Osteoblast (primary cell): ENCODE measurements around the gene EPGN. TPM values are rescaled to one million over a fixed set of nuclear protein-coding genes. Genes with fewer than 3 reads are reported as not detected.

Source experiments
- DNase-seq: peaks from one replicate; pipeline ENCODE4 v3.0.0; 2011; ENCODE audit warnings: low spot score, mixed read lengths; ENCODE audit not compliant: insufficient read length; ENCODE audit errors: missing footprints
- H2AFZ ChIP-seq: 2 replicates; pipeline ENCODE4 v1.6.0; 2011; ENCODE audit warnings: mild to moderate bottlenecking, low read length
- H3K27ac ChIP-seq: 2 replicates; pipeline ENCODE4 v1.5.1; 2011; ENCODE audit warnings: mild to moderate bottlenecking, low read depth, low read length, moderate library complexity
- H3K27me3 ChIP-seq: 2 replicates; pipeline ENCODE4 v1.6.0; 2012; ENCODE audit warnings: mild to moderate bottlenecking, control low read depth, inconsistent platforms, low read length, moderate library complexity; ENCODE audit not compliant: insufficient read depth
- H3K36me3 ChIP-seq: 2 replicates; pipeline ENCODE4 v1.5.1; 2011; ENCODE audit warnings: mild to moderate bottlenecking, low read length, control low read depth, moderate library complexity; ENCODE audit not compliant: insufficient read depth
- H3K4me1 ChIP-seq: 2 replicates; pipeline ENCODE4 v1.5.1; 2011; ENCODE audit warnings: mild to moderate bottlenecking, low read length, control low read depth, moderate library complexity; ENCODE audit not compliant: insufficient read depth
- H3K4me2 ChIP-seq: 2 replicates; pipeline ENCODE4 v1.6.0; 2011; ENCODE audit warnings: mild to moderate bottlenecking, low read length; ENCODE audit not compliant: insufficient read depth
- H3K4me3 ChIP-seq: fragments of 200-600 bp; sonication (generic); 3 replicates; pipeline ENCODE4 v1.5.1; 2012; ENCODE audit warnings: mild to moderate bottlenecking, low read length, inconsistent platforms; ENCODE audit not compliant: insufficient read depth
- H3K79me2 ChIP-seq: 2 replicates; pipeline ENCODE4 v1.6.0; 2012; ENCODE audit warnings: mild to moderate bottlenecking, low read length, control low read depth, inconsistent platforms; ENCODE audit not compliant: insufficient read depth
- H3K9me3 ChIP-seq: 2 replicates; pipeline ENCODE4 v1.5.1; 2011; ENCODE audit warnings: low read depth, low read length, control low read depth
- H4K20me1 ChIP-seq: 2 replicates; pipeline ENCODE4 v1.6.0; 2012; ENCODE audit warnings: mild to moderate bottlenecking, low read length, control low read depth; ENCODE audit not compliant: insufficient read depth
- CTCF ChIP-seq: IDR thresholded peaks from 2 replicates; pipeline ENCODE4 v1.5.1; 2011; ENCODE audit warnings: mild to moderate bottlenecking, low read depth, low read length, moderate library complexity; ENCODE audit errors: extremely low read depth
- total RNA-seq: library from RNA; depleted of rRNA; stranded (reverse); fragments of >200 nt; gene quantifications from 2 replicates; pipeline ENCODE4 v1.2.3, GENCODE V29; 2012

EPGN gene
- total RNA-seq, 1 donor, result 1.1 TPM

GRCh38 chr4:74362347-74362746 lies 54.1 kb downstream of the EPGN start:
- no peaks in the 10 kb centered on the region for H3K79me2 ChIP-seq
- H3K4me2 ChIP-seq, result no peak overlapping the region
- H3K27me3 ChIP-seq, result peaks cover 15% of the 10 kb centered on the region
- H3K9me3 ChIP-seq, result no peaks in the 10 kb centered on the region
- H3K4me3 ChIP-seq, result no peak overlapping the region
- no peak overlapping the region for H3K27ac ChIP-seq
- H3K4me1 ChIP-seq, result peaks cover 12% of the 10 kb centered on the region
- H4K20me1 ChIP-seq, result no peaks in the 10 kb centered on the region
- no peak overlapping the region for H2AFZ ChIP-seq
- H3K36me3 ChIP-seq, result no peaks in the 10 kb centered on the region
- no peak for DNase-seq
- TF ChIP-seq CTCF, result no peak

- Histone ChIP-seq H2AFZ (peak overlapping the region; percentile 65), H3K4me2 (peak overlapping the region; percentile 90), H4K20me1 (no peaks in the 10 kb centered on the region), H3K4me3 (peak overlapping the region; percentile 75), H3K9me3 (no peaks in the 10 kb centered on the region), H3K4me1 (peaks cover 12% of the 10 kb centered on the region), H3K79me2 (no peaks in the 10 kb centered on the region), H3K27me3 (peaks cover 10% of the 10 kb centered on the region), H3K36me3 (no peaks in the 10 kb centered on the region), H3K27ac (peak overlapping the region; percentile 20)
- TF ChIP-seq CTCF, result no peak
- DNase-seq, result no peak
These were observed 56.0 kb downstream of the EPGN start for GRCh38 chr4:74364256-74364651.

GRCh38 chr4:74364652-74365491 lies 56.6 kb downstream of the EPGN start, which contains the start of gene EREG:
Gene EREG, plus strand, starts transcription at chr4:74365145. Its CDS starts 164 bp downstream, at chr4:74365309.
- no peak for TF ChIP-seq CTCF
- peaks cover 12% of the 10 kb centered on the region for H3K4me1 ChIP-seq

GRCh38 chr4:74365761-74366160 lies 57.5 kb downstream of the EPGN start:
- H3K4me2 ChIP-seq, result peak overlapping the region; percentile 90
- DNase-seq, result no peak
- no peak overlapping the region for H2AFZ ChIP-seq

More at GRCh38 chr4:74364652-74365491, 56.6 kb downstream of the EPGN start, which contains the start of gene EREG:
- Histone ChIP-seq H3K9me3 (no peaks in the 10 kb centered on the region), H3K27me3 (peaks cover 7% of the 10 kb centered on the region), H3K4me3 (peak within 1 kb of the TSS; percentile 75), H3K4me2 (peak within 1 kb of the TSS; percentile 90), H3K27ac (peak within 1 kb of the TSS; percentile 20), H2AFZ (peak within 1 kb of the TSS; percentile 65), H4K20me1 (no peaks in the 10 kb centered on the region), H3K36me3 (no peaks in the 10 kb centered on the region), H3K79me2 (no peaks in the 10 kb centered on the region)
- peak; percentile 78 for DNase-seq

More at GRCh38 chr4:74365761-74366160, 57.5 kb downstream of the EPGN start:
- H3K27ac ChIP-seq, result no peak overlapping the region
- H3K27me3 ChIP-seq, result peaks cover 7% of the 10 kb centered on the region
- H3K79me2 ChIP-seq, result no peaks in the 10 kb centered on the region
- TF ChIP-seq CTCF, result no peak
- peaks cover 12% of the 10 kb centered on the region for H3K4me1 ChIP-seq
- no peaks in the 10 kb centered on the region for H3K9me3 ChIP-seq
- H3K4me3 ChIP-seq, result peak overlapping the region; percentile 75
- no peaks in the 10 kb centered on the region for H3K36me3 ChIP-seq
- no peaks in the 10 kb centered on the region for H4K20me1 ChIP-seq
